CD4-positive, alpha-beta memory T cell (primary cell): ENCODE measurements around the gene UNC13A. TPM values are rescaled to one million over a fixed set of nuclear protein-coding genes. Genes with fewer than 3 reads are reported as not detected.

Experiments
- polyA plus RNA-seq, 2 donors: library from polyadenylated mRNA; unstranded; fragments of 300-500 nt; fragmentation: Illumina TruSeq; gene quantifications; one replicate each; pipeline ENCODE4 v1.2.3, GENCODE V29; 2021
- total RNA-seq, 2 experiments: library from RNA; stranded (reverse); gene quantifications; one replicate each; pipeline ENCODE4 v1.2.3, GENCODE V29; 2021

Gene UNC13A
- total and polyA plus RNA-seq, 4 experiments from 2014 or later, result 0.06 to 0.09 TPM; not detected in 2

Other genes starting within 250 kb of the UNC13A start
- gene TMEM221, start 239.7 kb downstream of the UNC13A start, total RNA-seq, result not detected
- gene TMEM221, start 239.7 kb downstream of the UNC13A start, polyA plus RNA-seq, result under 1 TPM in 1 of 2 donors, not detected in 1; 0.09 TPM
- gene NXNL1, start 227.4 kb downstream of the UNC13A start, total RNA-seq, result not detected
- gene NXNL1, start 227.4 kb downstream of the UNC13A start, polyA plus RNA-seq, result not detected
- 10 to 100 TPM in 1 of 2 experiments, 1 to 10 TPM in 1; 9.2 to 10.1 TPM for gene SLC27A1, start 217.8 kb downstream of the UNC13A start, total RNA-seq
- 1 to 10 TPM; 5.2 to 6.6 TPM for gene SLC27A1, start 217.8 kb downstream of the UNC13A start, polyA plus RNA-seq
- gene PGLS, start 176.7 kb downstream of the UNC13A start, total RNA-seq, result 10 to 100 TPM; 76.3 to 80.0 TPM
- 10 to 100 TPM; 39.7 to 61.1 TPM for gene PGLS, start 176.7 kb downstream of the UNC13A start, polyA plus RNA-seq
- 10 to 100 TPM; 68.3 to 74.7 TPM for gene COLGALT1, start 132.7 kb downstream of the UNC13A start, total RNA-seq
- 10 to 100 TPM; 14.1 to 24.9 TPM for gene COLGALT1, start 132.7 kb downstream of the UNC13A start, polyA plus RNA-seq
- gene MAP1S, start 31.1 kb upstream of the UNC13A start, total RNA-seq, result 10 to 100 TPM; 59.1 to 64.9 TPM
- 10 to 100 TPM in 1 of 2 donors, 1 to 10 TPM in 1; 8.2 to 48.9 TPM for gene MAP1S, start 31.1 kb upstream of the UNC13A start, polyA plus RNA-seq
- gene FCHO1, start 63.1 kb upstream of the UNC13A start, total RNA-seq, result 100 to 1,000 TPM in 1 of 2 experiments, 10 to 100 TPM in 1; 99.4 to 113 TPM
- 10 to 100 TPM in 1 of 2 donors, 1 to 10 TPM in 1; 6.5 to 30.0 TPM for gene FCHO1, start 63.1 kb upstream of the UNC13A start, polyA plus RNA-seq
- not detected for gene B3GNT3, start 106.8 kb upstream of the UNC13A start, total RNA-seq
- under 1 TPM; 0.34 to 0.72 TPM for gene B3GNT3, start 106.8 kb upstream of the UNC13A start, polyA plus RNA-seq
- 1 to 10 TPM; 5.0 to 5.3 TPM for gene INSL3, start 133.2 kb upstream of the UNC13A start, total RNA-seq
- 1 to 10 TPM; 1.0 to 3.9 TPM for gene INSL3, start 133.2 kb upstream of the UNC13A start, polyA plus RNA-seq
- 100 to 1,000 TPM; 132 to 135 TPM for gene JAK3, start 159.6 kb upstream of the UNC13A start, total RNA-seq
- 10 to 100 TPM; 74.6 to 96.2 TPM for gene JAK3, start 159.6 kb upstream of the UNC13A start, polyA plus RNA-seq
- 1,000 to 10,000 TPM; 3,084 to 3,117 TPM for gene RPL18A, start 171.6 kb upstream of the UNC13A start, total RNA-seq
- gene RPL18A, start 171.6 kb upstream of the UNC13A start, polyA plus RNA-seq, result 1,000 to 10,000 TPM; 3,184 to 4,119 TPM
- gene SLC5A5, start 183.6 kb upstream of the UNC13A start, total RNA-seq, result 1 to 10 TPM; 2.6 to 2.9 TPM
- gene SLC5A5, start 183.6 kb upstream of the UNC13A start, polyA plus RNA-seq, result 1 to 10 TPM in 1 of 2 donors, under 1 TPM in 1; 0.92 to 1.2 TPM
- gene CCDC124, start 244.7 kb upstream of the UNC13A start, total RNA-seq, result 10 to 100 TPM; 30.0 to 34.2 TPM
- gene CCDC124, start 244.7 kb upstream of the UNC13A start, polyA plus RNA-seq, result 10 to 100 TPM; 24.5 to 49.9 TPM